ENCODE results near the gene AGO4.
"Not testable (repeated sequence)": the region's sequence is repeated elsewhere in the genome, so short reads cannot be mapped to it uniquely, and the experiment has no call there.

AGO4 gene

GRCh38 chr1:35856964-35857363, 49.1 kb downstream of the AGO4 start:
- H3K4me3 ChIP-seq (ENCODE audit: low read length) = no peak overlapping the region
- no peak for DNase-seq (ENCODE audit: low read depth, low spot score)

- DNase-seq (ENCODE audit: low read depth, low spot score) = no peak
- H3K4me3 ChIP-seq (ENCODE audit: low read length) = no peak overlapping the region
Observed at GRCh38 chr1:35857830-35858229, 50.0 kb downstream of the AGO4 start.

GRCh38 chr1:35860696-35861095, 52.9 kb downstream of the AGO4 start:
- DNase-seq (ENCODE audit: low read depth, low spot score) = no peak

GRCh38 chr1:35863136-35863535, 55.3 kb downstream of the AGO4 start:
- H3K4me3 ChIP-seq (ENCODE audit: low read length) = no peak overlapping the region
- no peak for DNase-seq (ENCODE audit: low read depth, low spot score)

More at GRCh38 chr1:35860696-35861095, 52.9 kb downstream of the AGO4 start:
- H3K4me3 ChIP-seq (ENCODE audit: low read length) = no peak overlapping the region

GRCh38 chr1:35863881-35864625, 56.2 kb downstream of the AGO4 start:
- no peak for DNase-seq (ENCODE audit: low read depth, low spot score)
- no peak overlapping the region for H3K4me3 ChIP-seq (ENCODE audit: low read length)

- H3K4me3 ChIP-seq (ENCODE audit: low read length) = no peak overlapping the region
- DNase-seq (ENCODE audit: low read depth, low spot score) = no peak
Observed at GRCh38 chr1:35864813-35865212, 57.0 kb downstream of the AGO4 start.

- no peak for DNase-seq (ENCODE audit: low read depth, low spot score)
- H3K4me3 ChIP-seq (ENCODE audit: low read length) = no peak overlapping the region
Observed at GRCh38 chr1:35866991-35867390, 59.2 kb downstream of the AGO4 start.

- not testable (repeated sequence) for DNase-seq (ENCODE audit: low read depth, low spot score); H3K4me3 ChIP-seq (ENCODE audit: low read length)
Observed at GRCh38 chr1:35869245-35869950, 61.6 kb downstream of the AGO4 start.

GRCh38 chr1:35870651-35871309, 63.0 kb downstream of the AGO4 start:
- no peak for DNase-seq (ENCODE audit: low read depth, low spot score)
- H3K4me3 ChIP-seq (ENCODE audit: low read length) = no peak overlapping the region

GRCh38 chr1:35873243-35873750, 65.5 kb downstream of the AGO4 start:
- no peak overlapping the region for H3K4me3 ChIP-seq (ENCODE audit: low read length)

GRCh38 chr1:35874115-35874514, 66.3 kb downstream of the AGO4 start:
- not testable (repeated sequence) for DNase-seq (ENCODE audit: low read depth, low spot score); H3K4me3 ChIP-seq (ENCODE audit: low read length)

More at GRCh38 chr1:35873243-35873750, 65.5 kb downstream of the AGO4 start:
- no peak for DNase-seq (ENCODE audit: low read depth, low spot score)

GRCh38 chr1:35876988-35877387, 69.2 kb downstream of the AGO4 start:
- no peak overlapping the region for H3K4me3 ChIP-seq (ENCODE audit: low read length)
- DNase-seq (ENCODE audit: low read depth, low spot score) = no peak

GRCh38 chr1:35881850-35882273, 74.0 kb downstream of the AGO4 start:
- no peak overlapping the region for H3K4me3 ChIP-seq (ENCODE audit: low read length)
- no peak for DNase-seq (ENCODE audit: low read depth, low spot score)

- H3K4me3 ChIP-seq (ENCODE audit: low read length) = peak overlapping the region; percentile 3; the same call in 1 of the 2 replicates
- DNase-seq (ENCODE audit: low read depth, low spot score) = no peak
Observed at GRCh38 chr1:35882586-35882944, 74.7 kb downstream of the AGO4 start.

- H3K4me3 ChIP-seq (ENCODE audit: low read length) = peak within 1 kb of the TSS; percentile 100
- DNase-seq (ENCODE audit: low read depth, low spot score) = peak; percentile 84
Observed at GRCh38 chr1:35882945-35883634, 75.3 kb downstream of the AGO4 start, which contains the start of gene AGO1. AGO1 (plus strand) TSS chr1:35883209; CDS start chr1:35883422, 213 bp downstream.

- H3K4me3 ChIP-seq (ENCODE audit: low read length) = peak overlapping the region; percentile 100
- DNase-seq (ENCODE audit: low read depth, low spot score) = peak; percentile 34
Observed at GRCh38 chr1:35883635-35884101, 75.9 kb downstream of the AGO4 start.

- H3K4me3 ChIP-seq (ENCODE audit: low read length) = no peak overlapping the region
- no peak for DNase-seq (ENCODE audit: low read depth, low spot score)
Observed at GRCh38 chr1:35884934-35885333, 77.1 kb downstream of the AGO4 start.

GRCh38 chr1:35885961-35886558, 78.2 kb downstream of the AGO4 start:
- DNase-seq (ENCODE audit: low read depth, low spot score) = no peak

More at GRCh38 chr1:35885961-35886558, 78.2 kb downstream of the AGO4 start:
- no peak overlapping the region for H3K4me3 ChIP-seq (ENCODE audit: low read length)
